Lower leg skin (tissue), 3 donors: ENCODE data around the gene DHRS13.

Experiments used
- POLR2A ChIP-seq, 2 donors: fragments of 450-650 bp; IDR thresholded peaks; one replicate each; pipeline ENCODE4 v1.6.1; 2016 to 2017; ENCODE audit warnings: antibody characterized with exemption in 2 of 2, mild to moderate bottlenecking in 1 of 2, moderate library complexity in 1 of 2
- TF ChIP-seq, protein P1 (sequence below), 3 donors: fragments of 450-650 bp; IDR thresholded peaks; one replicate each; pipeline ENCODE4 v1.5.1; 2016; ENCODE audit warnings: antibody characterized with exemption in 3 of 3, mild to moderate bottlenecking in 3 of 3, moderate library complexity in 2 of 3

DNA sequence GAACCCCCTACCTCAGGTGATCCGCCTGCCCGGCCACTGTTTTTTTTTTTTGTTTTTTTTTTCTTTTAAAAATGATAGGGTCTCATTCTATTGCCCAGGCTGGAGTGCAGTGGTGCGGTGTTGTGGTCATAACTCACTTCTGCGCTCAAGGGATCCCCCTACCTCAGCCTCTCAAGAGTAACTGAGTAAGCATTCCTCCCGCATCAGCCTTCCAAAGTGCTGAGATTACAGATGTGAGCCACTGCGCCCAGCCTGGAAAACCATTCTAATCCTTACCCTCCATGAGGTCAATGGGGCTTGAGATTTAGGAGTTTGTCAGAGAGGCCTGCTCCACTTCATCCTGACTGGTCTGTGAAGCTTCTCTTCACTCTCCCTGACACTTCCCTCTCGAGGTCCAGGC is 35.6 kb downstream of the DHRS13 start:
- TF ChIP-seq, protein P1, sequence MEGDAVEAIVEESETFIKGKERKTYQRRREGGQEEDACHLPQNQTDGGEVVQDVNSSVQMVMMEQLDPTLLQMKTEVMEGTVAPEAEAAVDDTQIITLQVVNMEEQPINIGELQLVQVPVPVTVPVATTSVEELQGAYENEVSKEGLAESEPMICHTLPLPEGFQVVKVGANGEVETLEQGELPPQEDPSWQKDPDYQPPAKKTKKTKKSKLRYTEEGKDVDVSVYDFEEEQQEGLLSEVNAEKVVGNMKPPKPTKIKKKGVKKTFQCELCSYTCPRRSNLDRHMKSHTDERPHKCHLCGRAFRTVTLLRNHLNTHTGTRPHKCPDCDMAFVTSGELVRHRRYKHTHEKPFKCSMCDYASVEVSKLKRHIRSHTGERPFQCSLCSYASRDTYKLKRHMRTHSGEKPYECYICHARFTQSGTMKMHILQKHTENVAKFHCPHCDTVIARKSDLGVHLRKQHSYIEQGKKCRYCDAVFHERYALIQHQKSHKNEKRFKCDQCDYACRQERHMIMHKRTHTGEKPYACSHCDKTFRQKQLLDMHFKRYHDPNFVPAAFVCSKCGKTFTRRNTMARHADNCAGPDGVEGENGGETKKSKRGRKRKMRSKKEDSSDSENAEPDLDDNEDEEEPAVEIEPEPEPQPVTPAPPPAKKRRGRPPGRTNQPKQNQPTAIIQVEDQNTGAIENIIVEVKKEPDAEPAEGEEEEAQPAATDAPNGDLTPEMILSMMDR (IDR thresholded peaks at IDR 0.05) = no peak
- no peak for TF ChIP-seq POLR2A (IDR thresholded peaks at IDR 0.05)
